Spleen (tissue), 7 donors: ENCODE measurements around the gene EVA1A.

Experiments used
- CTCF ChIP-seq, 11 experiments: fragments of 200-600 bp in 7 of 11; fragments of 450-650 bp in 4 of 11; sonication (generic) in 4 of 11; IDR thresholded peaks in 8 of 11; conservative IDR thresholded peaks in 3 of 11; 1 replicate in 7 of 11; 2 replicates in 4 of 11; pipeline versions ENCODE4 v1.4.0 to v1.8.0; 2016 to 2021; ENCODE audit warnings: antibody characterized with exemption in 11 of 11, inconsistent platforms in 4 of 11, mild to moderate bottlenecking in 1 of 11
- POLR2A ChIP-seq, 3 donors: fragments of 450-650 bp; IDR thresholded peaks; one replicate each; pipeline ENCODE4 v1.5.1; 2017; ENCODE audit warnings: antibody characterized with exemption in 3 of 3, mild to moderate bottlenecking in 1 of 3
- POLR2AphosphoS5 ChIP-seq, 3 donors: sonication (generic); formaldehyde crosslinking; IDR thresholded peaks; one replicate each; pipeline ENCODE4 v1.5.1; 2017; ENCODE audit warnings: antibody characterized with exemption in 3 of 3
- donor health status: DM: no; HTN: no; CAD: no; lungs with moderate emphysema.
- donor health status: DM: no; HTN: no; CAD: no.
- donor health status: DM: no; HTN: no; CAD: no.

GRCh38 chr2:75545387-75545786 is 15.4 kb downstream of the EVA1A start:
- no peak for TF ChIP-seq CTCF (IDR thresholded peaks at IDR 0.05 in 8 of 11, conservative IDR thresholded peaks at IDR 0.05 in 3 of 11)
- no peak for TF ChIP-seq POLR2AphosphoS5 (IDR thresholded peaks at IDR 0.05)
- no peak for TF ChIP-seq POLR2A (IDR thresholded peaks at IDR 0.05)
